ENCODE data around the gene LGR6.

LGR6 gene

GRCh38 chr1:202223121-202223860, 29.7 kb downstream of the LGR6 start:
- Mint-ChIP-seq H3K9me3 (no peaks in the 10 kb centered on the region), H3K27me3 (peaks cover 5% of the 10 kb centered on the region), H3K27ac (no peak overlapping the region), H3K4me1 (peaks cover 11% of the 10 kb centered on the region), H3K4me3 (no peak overlapping the region), H3K36me3 (no peaks in the 10 kb centered on the region)
- no peak for DNase-seq (ENCODE audit: low spot score in 2 of 2)
- no peak for ATAC-seq (ENCODE audit: low read depth)

- no peaks in the 10 kb centered on the region for H3K9me3 Mint-ChIP-seq
- no peak overlapping the region for H3K4me3 Mint-ChIP-seq
- H3K27ac Mint-ChIP-seq: no peak overlapping the region
- no peaks in the 10 kb centered on the region for H3K36me3 Mint-ChIP-seq
- ATAC-seq (ENCODE audit: low read depth): no peak
- DNase-seq (ENCODE audit: low spot score in 2 of 2): no peak
- H3K4me1 Mint-ChIP-seq: peaks cover 14% of the 10 kb centered on the region
- H3K27me3 Mint-ChIP-seq: peaks cover 5% of the 10 kb centered on the region
Observed at GRCh38 chr1:202224453-202224852, 30.9 kb downstream of the LGR6 start.

- Mint-ChIP-seq H3K4me3 (no peak overlapping the region), H3K27me3 (peaks cover 5% of the 10 kb centered on the region), H3K27ac (no peak overlapping the region), H3K36me3 (no peaks in the 10 kb centered on the region), H3K9me3 (no peaks in the 10 kb centered on the region), H3K4me1 (peaks cover 14% of the 10 kb centered on the region)
- ATAC-seq (ENCODE audit: low read depth): no peak
- DNase-seq (ENCODE audit: low spot score in 2 of 2): no peak
Observed at GRCh38 chr1:202225131-202225530, 31.5 kb downstream of the LGR6 start.

GRCh38 chr1:202227053-202227672, 33.6 kb downstream of the LGR6 start:
- no peaks in the 10 kb centered on the region for H3K36me3 Mint-ChIP-seq
- H3K27ac Mint-ChIP-seq: no peak overlapping the region
- H3K27me3 Mint-ChIP-seq: no peaks in the 10 kb centered on the region
- no peak overlapping the region for H3K4me3 Mint-ChIP-seq
- ATAC-seq (ENCODE audit: low read depth) (no peak), DNase-seq (ENCODE audit: low spot score in 2 of 2) (no peak)
- H3K9me3 Mint-ChIP-seq: no peaks in the 10 kb centered on the region
- peaks cover 14% of the 10 kb centered on the region for H3K4me1 Mint-ChIP-seq

GRCh38 chr1:202227997-202228401, 34.4 kb downstream of the LGR6 start:
- ATAC-seq (ENCODE audit: low read depth): peak; percentile 54

GRCh38 chr1:202228484-202229122, 35.0 kb downstream of the LGR6 start:
- ATAC-seq (ENCODE audit: low read depth) (no peak), DNase-seq (ENCODE audit: low spot score in 2 of 2) (no peak)
- Mint-ChIP-seq H3K27ac (no peak overlapping the region), H3K9me3 (no peaks in the 10 kb centered on the region), H3K4me1 (peaks cover 14% of the 10 kb centered on the region), H3K27me3 (no peaks in the 10 kb centered on the region), H3K4me3 (no peak overlapping the region), H3K36me3 (no peaks in the 10 kb centered on the region)

More at GRCh38 chr1:202227997-202228401, 34.4 kb downstream of the LGR6 start:
- H3K36me3 Mint-ChIP-seq: no peaks in the 10 kb centered on the region
- peaks cover 14% of the 10 kb centered on the region for H3K4me1 Mint-ChIP-seq
- no peak overlapping the region for H3K4me3 Mint-ChIP-seq
- no peak for DNase-seq (ENCODE audit: low spot score in 2 of 2)
- no peaks in the 10 kb centered on the region for H3K9me3 Mint-ChIP-seq
- H3K27ac Mint-ChIP-seq: no peak overlapping the region
- H3K27me3 Mint-ChIP-seq: no peaks in the 10 kb centered on the region

- Mint-ChIP-seq H3K4me3 (no peak overlapping the region), H3K9me3 (no peaks in the 10 kb centered on the region), H3K4me1 (peaks cover 14% of the 10 kb centered on the region), H3K27me3 (no peaks in the 10 kb centered on the region), H3K36me3 (no peaks in the 10 kb centered on the region), H3K27ac (no peak overlapping the region)
- ATAC-seq (ENCODE audit: low read depth) (no peak), DNase-seq (ENCODE audit: low spot score in 2 of 2) (no peak)
Observed at GRCh38 chr1:202229376-202229775, 35.8 kb downstream of the LGR6 start.

- Mint-ChIP-seq H3K4me1 (peaks cover 14% of the 10 kb centered on the region), H3K9me3 (no peaks in the 10 kb centered on the region), H3K27me3 (no peaks in the 10 kb centered on the region), H3K36me3 (no peaks in the 10 kb centered on the region), H3K4me3 (no peak overlapping the region), H3K27ac (no peak overlapping the region)
- no peak for DNase-seq (ENCODE audit: low spot score in 2 of 2)
- ATAC-seq (ENCODE audit: low read depth): no peak
Observed at GRCh38 chr1:202230061-202230938, 36.7 kb downstream of the LGR6 start.

- DNase-seq (ENCODE audit: low spot score in 2 of 2) (no peak), ATAC-seq (ENCODE audit: low read depth) (no peak)
- Mint-ChIP-seq H3K27ac (no peak overlapping the region), H3K36me3 (no peaks in the 10 kb centered on the region), H3K4me1 (peaks cover 14% of the 10 kb centered on the region), H3K4me3 (no peak overlapping the region), H3K9me3 (no peaks in the 10 kb centered on the region), H3K27me3 (peaks cover 1% of the 10 kb centered on the region)
Observed at GRCh38 chr1:202230939-202231645, 37.5 kb downstream of the LGR6 start.

GRCh38 chr1:202233171-202233570, 39.6 kb downstream of the LGR6 start:
- peaks cover 10% of the 10 kb centered on the region for H3K27me3 Mint-ChIP-seq

GRCh38 chr1:202233804-202234203, 40.2 kb downstream of the LGR6 start:
- Mint-ChIP-seq H3K27ac (no peak overlapping the region), H3K36me3 (no peaks in the 10 kb centered on the region), H3K4me1 (no peaks in the 10 kb centered on the region), H3K27me3 (peaks cover 10% of the 10 kb centered on the region), H3K4me3 (no peak overlapping the region), H3K9me3 (no peaks in the 10 kb centered on the region)
- DNase-seq (ENCODE audit: low spot score in 2 of 2) (no peak), ATAC-seq (ENCODE audit: low read depth) (no peak)

More at GRCh38 chr1:202233171-202233570, 39.6 kb downstream of the LGR6 start:
- Mint-ChIP-seq H3K4me3 (no peak overlapping the region), H3K9me3 (no peaks in the 10 kb centered on the region), H3K36me3 (no peaks in the 10 kb centered on the region), H3K27ac (no peak overlapping the region), H3K4me1 (peaks cover 5% of the 10 kb centered on the region)
- ATAC-seq (ENCODE audit: low read depth) (no peak), DNase-seq (ENCODE audit: low spot score in 2 of 2) (no peak)

- Mint-ChIP-seq H3K4me1 (no peaks in the 10 kb centered on the region), H3K27ac (no peak overlapping the region), H3K9me3 (no peaks in the 10 kb centered on the region), H3K27me3 (peaks cover 14% of the 10 kb centered on the region), H3K36me3 (no peaks in the 10 kb centered on the region), H3K4me3 (no peak overlapping the region)
- no peak for DNase-seq (ENCODE audit: low spot score in 2 of 2)
- no peak for ATAC-seq (ENCODE audit: low read depth)
Observed at GRCh38 chr1:202234331-202235002, 40.9 kb downstream of the LGR6 start.

Measured in memory B cell (primary cell).